GM12878 (cell line): ENCODE results near the gene VCL. TPM values are rescaled to one million over a fixed set of nuclear protein-coding genes. Genes with fewer than 3 reads are reported as not detected.
A peak's percentile ranks its signal among the peaks of the same experiment; 100 is the strongest.

Source experiments
- ATAC-seq: fragments of 200-7000 bp; cut with Tn5 transposase; 3 replicates; pipeline ENCODE4 v1.9.1; 2020; ENCODE audit warnings: mild to moderate bottlenecking, moderate library complexity
- BruUV-seq: library from RNA; stranded (reverse); fragments of 400-500 nt; replicated peaks from 2 replicates; lab custom pipeline; 2021; lab: Mats Ljungman, UMichigan
- CTCF ChIA-PET: fragments of 300-600 bp; sonication (Branson Sonifier 250); formaldehyde crosslinking; extraction: SDS; loops from one replicate; lab custom pipeline; 2021; ENCODE audit warnings: inconsistent platforms; lab: Yijun Ruan, JAX
- POLR2A ChIA-PET: fragments of 350-600 bp; formaldehyde crosslinking; extraction: SDS; loops from one replicate; lab custom pipeline; 2021; ENCODE audit warnings: inconsistent platforms; lab: Charles Lee
- RAD21 ChIA-PET: fragments of 300-600 bp; sonication (Branson Sonifier 250); formaldehyde crosslinking; loops from one replicate; lab custom pipeline; 2023; ENCODE audit warnings: antibody characterized with exemption; ENCODE audit not compliant: unreplicated experiment; lab: Charles Lee
- SMC1A ChIA-PET: fragments of 300-600 bp; sonication (Branson Sonifier 250); formaldehyde crosslinking; loops from one replicate; lab custom pipeline; 2023; ENCODE audit not compliant: unreplicated experiment, uncharacterized antibody; lab: Charles Lee
- DNase-seq: peaks from one replicate; pipeline ENCODE4 v3.0.0-alpha.2; 2011; ENCODE audit warnings: low read depth, low spot score
- FAIRE-seq: peaks from 3 replicates; lab custom pipeline; 2011; peaks lifted over from hg19 to GRCh38; lab: Jason Lieb, UNC
- H2AFZ ChIP-seq: 2 replicates; pipeline ENCODE4 v1.6.0; 2011; ENCODE audit warnings: low read depth, low read length, control low read depth; ENCODE audit not compliant: control insufficient read depth
- H3K27ac ChIP-seq: 2 replicates; pipeline ENCODE4 v1.5.1; 2011; ENCODE audit warnings: control low read depth; ENCODE audit not compliant: control insufficient read depth, insufficient read depth
- H3K27me3 ChIP-seq, 2 experiments: replicated peaks in 1 of 2; 2 replicates each; pipeline versions ENCODE4 v1.6.0 to v1.6.1; 2011; ENCODE audit warnings: low read length in 1 of 2; ENCODE audit not compliant: control insufficient read depth in 2 of 2, insufficient read depth in 2 of 2
- H3K36me3 ChIP-seq, 2 experiments: 2 replicates each; pipeline ENCODE4 v1.5.1; 2011; ENCODE audit warnings: low read length in 1 of 2; ENCODE audit not compliant: control insufficient read depth in 2 of 2, insufficient read depth in 2 of 2
- H3K4me1 ChIP-seq: 2 replicates; pipeline ENCODE4 v1.6.1; 2011; ENCODE audit warnings: mild to moderate bottlenecking, low read length, moderate library complexity, mixed read lengths; ENCODE audit not compliant: control insufficient read depth, insufficient read depth
- H3K4me2 ChIP-seq: 2 replicates; pipeline ENCODE4 v1.6.0; 2011; ENCODE audit warnings: control low read depth; ENCODE audit not compliant: control insufficient read depth, insufficient read depth
- H3K4me3 ChIP-seq: fragments of 200-600 bp; sonication (generic); 2 replicates; pipeline ENCODE4 v1.5.1; 2016
- H3K79me2 ChIP-seq: 2 replicates; pipeline ENCODE4 v1.6.0; 2011; ENCODE audit warnings: low read length; ENCODE audit not compliant: control insufficient read depth, insufficient read depth
- H3K9ac ChIP-seq: 2 replicates; pipeline ENCODE4 v1.8.0; 2011; ENCODE audit warnings: low read length, control low read depth, mixed read lengths; ENCODE audit not compliant: control insufficient read depth, insufficient read depth
- H3K9me3 ChIP-seq: replicated peaks from 3 replicates; pipeline ENCODE4 v1.5.1; 2011; ENCODE audit warnings: mild to moderate bottlenecking, low read length; ENCODE audit not compliant: control insufficient read depth, insufficient read depth
- H4K20me1 ChIP-seq: 2 replicates; pipeline ENCODE4 v1.6.0; 2011; ENCODE audit not compliant: control insufficient read depth, insufficient read depth
- BACH1 ChIP-seq: fragments of 450-650 bp; IDR thresholded peaks from 2 replicates; pipeline ENCODE4 v1.6.1; 2017; ENCODE audit warnings: mild to moderate bottlenecking, borderline replicate concordance
- BCL11A ChIP-seq: IDR thresholded peaks from 2 replicates; pipeline ENCODE4 v1.6.1; 2011; ENCODE audit warnings: low read depth, low read length
- DPF2 ChIP-seq: fragments of 450-650 bp; IDR thresholded peaks from 2 replicates; pipeline ENCODE4 v1.6.1; 2017; ENCODE audit warnings: mild to moderate bottlenecking
- EED ChIP-seq: sonication (generic); IDR thresholded peaks from 2 replicates; pipeline ENCODE4 v1.6.1; 2016; ENCODE audit warnings: antibody characterized with exemption, low read depth
- ETV6 ChIP-seq, 2 experiments: fragments of 450-650 bp in 1 of 2; IDR thresholded peaks in 1 of 2; conservative IDR thresholded peaks in 1 of 2; 2 replicates each; pipeline ENCODE4 v1.6.1; 2014; ENCODE audit warnings: antibody characterized with exemption in 1 of 2, borderline replicate concordance in 1 of 2, low read depth in 1 of 2, mild to moderate bottlenecking in 1 of 2, moderate library complexity in 1 of 2
- FOS ChIP-seq: IDR thresholded peaks from 3 replicates; pipeline ENCODE4 v1.6.1; 2011; ENCODE audit warnings: borderline replicate concordance; ENCODE audit not compliant: insufficient read length; ENCODE audit errors: extremely low read depth
- FOXM1 ChIP-seq: IDR thresholded peaks from 2 replicates; pipeline ENCODE4 v1.6.1; 2012; ENCODE audit warnings: low read depth, mild to moderate bottlenecking, inconsistent platforms, low read length, moderate library complexity
- IKZF1 ChIP-seq: fragments of 450-650 bp; conservative IDR thresholded peaks from 2 replicates; pipeline ENCODE4 v1.6.1; 2017; ENCODE audit warnings: antibody characterized with exemption, mild to moderate bottlenecking
- IKZF2 ChIP-seq, 2 experiments: fragments of 450-650 bp; IDR thresholded peaks; 2 replicates each; pipeline ENCODE4 v1.6.1; 2017; ENCODE audit warnings: mild to moderate bottlenecking in 2 of 2, moderate library complexity in 2 of 2
- MYC ChIP-seq: IDR thresholded peaks from 2 replicates; pipeline ENCODE4 v1.6.1; 2011; ENCODE audit warnings: mild to moderate bottlenecking, low read length, moderate library complexity, inconsistent platforms; ENCODE audit not compliant: insufficient read depth, insufficient replicate concordance, insufficient read length, severe bottlenecking
- NFIC ChIP-seq: IDR thresholded peaks from 2 replicates; pipeline ENCODE4 v1.6.1; 2012; ENCODE audit warnings: low read depth, mild to moderate bottlenecking, inconsistent platforms, low read length, moderate library complexity
- NFYB ChIP-seq: IDR thresholded peaks from 2 replicates; pipeline ENCODE4 v1.6.1; 2011; ENCODE audit warnings: low read depth, mild to moderate bottlenecking, low read length, improper control_type of control experiment, moderate library complexity; ENCODE audit not compliant: insufficient read depth
- PML ChIP-seq: IDR thresholded peaks from 2 replicates; pipeline ENCODE4 v1.6.1; 2012; ENCODE audit warnings: low read length, inconsistent platforms
- RUNX3 ChIP-seq: IDR thresholded peaks from 2 replicates; pipeline ENCODE4 v1.6.1; 2012; ENCODE audit warnings: low read length, inconsistent platforms
- SMARCA5 ChIP-seq: fragments of 450-650 bp; IDR thresholded peaks from 2 replicates; pipeline ENCODE4 v1.6.1; 2017; ENCODE audit warnings: mild to moderate bottlenecking
- SPI1 ChIP-seq: IDR thresholded peaks from 2 replicates; pipeline ENCODE4 v1.6.1; 2011; ENCODE audit warnings: low read depth, mild to moderate bottlenecking, low read length, moderate library complexity, borderline replicate concordance; ENCODE audit not compliant: insufficient read depth
- SUPT20H ChIP-seq: IDR thresholded peaks from 2 replicates; pipeline ENCODE4 v1.6.1; 2011; ENCODE audit warnings: low read depth, mild to moderate bottlenecking, low read length, moderate library complexity, borderline replicate concordance; ENCODE audit not compliant: control insufficient read depth
- TCF12 ChIP-seq: IDR thresholded peaks from 2 replicates; pipeline ENCODE4 v1.6.1; 2011; ENCODE audit warnings: low read depth, mild to moderate bottlenecking, low read length
- TCF3 ChIP-seq: IDR thresholded peaks from 2 replicates; pipeline ENCODE4 v1.6.1; 2012; ENCODE audit warnings: low read depth, mild to moderate bottlenecking, low read length, borderline replicate concordance; ENCODE audit not compliant: insufficient read depth
- USF2 ChIP-seq: IDR thresholded peaks from 2 replicates; pipeline ENCODE4 v1.6.1; 2011; ENCODE audit warnings: low read depth, low read length, improper control_type of control experiment, borderline replicate concordance
- ZNF217 ChIP-seq: fragments of 450-650 bp; IDR thresholded peaks from 2 replicates; pipeline ENCODE4 v1.6.1; 2017; ENCODE audit warnings: antibody characterized with exemption, mild to moderate bottlenecking
- ZNF274 ChIP-seq: IDR thresholded peaks from one replicate; pipeline ENCODE4 v1.8.0; 2011; ENCODE audit not compliant: insufficient read length, insufficient read depth
- WGBS: methylation state at CpG from one replicate; pipeline ENCODE4 v1.1.6; 2016; ENCODE audit warnings: low lambda C conversion rate; ENCODE audit not compliant: insufficient replicate concordance, insufficient coverage; ENCODE audit errors: missing lambda C conversion rate; 5-methylcytosine and 5-hydroxymethylcytosine counted together
- in situ Hi-C: fragments of 300-500 bp; cut with MboI; formaldehyde crosslinking; loops from 9 replicates; pipeline ENCODE4 v1.14.3; 2018; ENCODE audit warnings: mixed read lengths
- intact Hi-C: fragments of 100-400 bp; cut with micrococcal nuclease; formaldehyde crosslinking; loops from one replicate; pipeline ENCODE4 v1.14.2; 2022; ENCODE audit not compliant: unreplicated experiment
- polyA plus RNA-seq, 11 experiments: library from polyadenylated mRNA; depleted of rRNA in 4 of 11; unstranded in 6 of 11; stranded (reverse) in 5 of 11; fragments of >200 nt; fragmentation: Nextera tagmentation in 4 of 11; fragmentation: Illumina TruSeq in 1 of 11; extraction: Ambion mirVana in 4 of 11; extraction: Trizol in 1 of 11; gene quantifications; 1 replicate in 1 of 11; 2 replicates in 10 of 11; pipeline versions ENCODE4 v1.2.1 to v1.2.3, GENCODE V29; 2011 to 2016; ENCODE audit warnings: inconsistent platforms in 2 of 11, missing spikeins in 2 of 11, low read depth in 1 of 11
- total RNA-seq, 4 experiments: library from RNA; depleted of rRNA in 3 of 4; stranded (reverse); fragments of >200 nt in 3 of 4; fragmentation: Illumina TruSeq in 1 of 4; extraction: Trizol in 1 of 4; gene quantifications; 2 replicates each; pipeline versions ENCODE4 v1.2.1 to v1.2.3, GENCODE V29; 2013 to 2021

Gene VCL
- total and polyA plus RNA-seq, 10 of the 15 experiments (the other 5 are each of a cell fraction or from before 2014, with no cell fraction given), result 6.7 to 54.6 (median 24.3) TPM

- no TSS peak for BruUV-seq
- RAD21 ChIA-PET, result interaction anchor here (0.7 to 4.4 kb wide), 7 partner anchors 15 to 171 kb away, joined by 3 to 29 read pairs (median 4); no protein-coding TSS in a partner anchor
- 25% methylated on average over 4 of the region's 4 CpGs for WGBS
- no peaks in the 10 kb centered on the region; the same call in 2 of the 3 replicates for H3K9me3 ChIP-seq
- SMC1A ChIA-PET, result interaction anchor here (0.6 to 4.7 kb wide), 11 partner anchors 8 to 178 kb away, joined by 3 to 71 read pairs (median 6); no protein-coding TSS in a partner anchor
- DNase-seq, result no peak
- intact Hi-C loops (loop anchor here (1.0 to 5.0 kb wide), 3 partner anchors 23 to 172 kb away; no protein-coding TSS in a partner anchor), in situ Hi-C loops (no loop called here)
- no peaks in the 10 kb centered on the region for H4K20me1 ChIP-seq
- H3K4me1 ChIP-seq, result peaks cover 23% of the 10 kb centered on the region
- FAIRE-seq, result peak; percentile 59
- H2AFZ ChIP-seq, result no peak overlapping the region
- H3K4me3 ChIP-seq, result no peak overlapping the region
- H3K27me3 ChIP-seq, result no peaks in the 10 kb centered on the region
- CTCF ChIA-PET, result interaction anchor here (0.7 to 2.6 kb wide), 16 partner anchors 16 to 172 kb away, joined by 3 to 26 read pairs (median 4); partner anchors contain the start of gene VCL
- H3K27ac ChIP-seq, result no peak overlapping the region
- H3K9ac ChIP-seq, result no peak overlapping the region
- H3K79me2 ChIP-seq, result no peaks in the 10 kb centered on the region
- no peaks in the 10 kb centered on the region for H3K36me3 ChIP-seq
- POLR2A ChIA-PET, result interaction anchor here (0.8 to 1.7 kb wide), 3 partner anchors 19 to 59 kb away, joined by 3 to 5 read pairs (median 4); no protein-coding TSS in a partner anchor
- ATAC-seq, result peak; percentile 75
- no peak overlapping the region for H3K4me2 ChIP-seq
- peak; percentile 26; the same call in 1 of the 2 replicates for TF ChIP-seq BCL11A
- TF ChIP-seq FOS, result no peak
- TF ChIP-seq SUPT20H, result no peak
- peak; percentile 84 for TF ChIP-seq TCF12
- peak; percentile 77 for TF ChIP-seq EED
- TF ChIP-seq IKZF1, result peak; percentile 46
- peak; percentile 78 for TF ChIP-seq SPI1
- no peak for TF ChIP-seq ZNF217
- peak; percentile 91 for TF ChIP-seq RUNX3
- TF ChIP-seq PML, result 0 out of 2 replicates have a peak, but pooled peaks have one; percentile 28
- peak in 1 of 2 experiments; percentile 79; a peak in 2 of 4 replicates for TF ChIP-seq ETV6 (conservative IDR thresholded peaks at IDR 0.05 in 1 of 2, IDR thresholded peaks at IDR 0.05 in 1 of 2; ENCODE audit: borderline replicate concordance in 1 of 2, low read depth in 1 of 2)
- TF ChIP-seq SMARCA5, result no peak
- peak; percentile 12 to 44; a peak in 1 of 4 replicates for TF ChIP-seq IKZF2 (IDR thresholded peaks at IDR 0.05)
- TF ChIP-seq MYC, result no peak
- peak; percentile 15; the same call in 1 of the 2 replicates for TF ChIP-seq NFIC
- peak; percentile 48; the same call in 1 of the 2 replicates for TF ChIP-seq FOXM1
- TF ChIP-seq NFYB, result no peak
- TF ChIP-seq USF2, result no peak
- no peak for TF ChIP-seq ZNF274
- peak; percentile 47; the same call in 1 of the 2 replicates for TF ChIP-seq DPF2
- TF ChIP-seq TCF3, result peak; percentile 85
- no peak for TF ChIP-seq BACH1
Measured at GRCh38 chr10:74058071-74058470, 60.2 kb downstream of the VCL start.
